HepG2 (cell line): ENCODE measurements around the gene ZNF747. TPM values are rescaled to one million over a fixed set of nuclear protein-coding genes. Genes with fewer than 3 reads are reported as not detected.

Experiments
- ATAC-seq: fragments of 200-7000 bp; cut with Tn5 transposase; 3 replicates; pipeline ENCODE4 v1.9.1; 2020; ENCODE audit warnings: mild to moderate bottlenecking, moderate library complexity
- BruUV-seq: library from RNA; stranded (reverse); fragments of 400-500 nt; replicated peaks from 2 replicates; lab custom pipeline; 2021; lab: Mats Ljungman, UMichigan
- CTCF ChIA-PET: fragments of 300-600 bp; formaldehyde crosslinking; extraction: SDS; loops from one replicate; lab custom pipeline; 2021; ENCODE audit warnings: low total read pairs, inconsistent platforms, low intra/inter-chr PET ratio; lab: Yijun Ruan, JAX
- POLR2A ChIA-PET: fragments of 350-600 bp; sonication (Branson Sonifier 250); formaldehyde crosslinking; loops from one replicate; lab custom pipeline; 2020; ENCODE audit warnings: antibody characterized with exemption, inconsistent platforms; lab: Yijun Ruan, JAX
- DNase-seq: peaks from one replicate; pipeline ENCODE4 v3.0.0-alpha.2; 2015; ENCODE audit warnings: low spot score
- FAIRE-seq: peaks from 3 replicates; lab custom pipeline; 2011; peaks lifted over from hg19 to GRCh38; lab: Jason Lieb, UNC
- H2AFZ ChIP-seq: one replicate; pipeline ENCODE4 v1.6.1; 2011; ENCODE audit warnings: low read length, inconsistent platforms
- H3K27ac ChIP-seq: fragments of 300-600 bp; 3 replicates; pipeline ENCODE4 v1.8.0; 2011; ENCODE audit warnings: mixed run types, mild to moderate bottlenecking, mixed read lengths, low read length, inconsistent platforms; ENCODE audit not compliant: insufficient read depth; ENCODE audit errors: extremely low read length
- H3K27me3 ChIP-seq, 2 experiments: fragments of 200-600 bp in 1 of 2; 2 replicates in 1 of 2; 3 replicates in 1 of 2; pipeline versions ENCODE4 v1.6.0 to v1.8.0; 2011; ENCODE audit warnings: low read length in 2 of 2, mild to moderate bottlenecking in 2 of 2, moderate library complexity in 2 of 2, inconsistent platforms in 1 of 2; ENCODE audit not compliant: insufficient read depth in 2 of 2, control insufficient read depth in 1 of 2
- H3K36me3 ChIP-seq, 2 experiments: fragments of 200-600 bp in 1 of 2; replicated peaks in 1 of 2; 2 replicates in 1 of 2; 3 replicates in 1 of 2; pipeline versions ENCODE4 v1.5.1 to v1.8.0; 2011; ENCODE audit warnings: low read length in 2 of 2, inconsistent platforms in 1 of 2; ENCODE audit not compliant: insufficient read depth in 2 of 2, control insufficient read depth in 1 of 2
- H3K4me1 ChIP-seq: 2 replicates; pipeline ENCODE4 v1.5.1; 2012; ENCODE audit warnings: low read length, inconsistent platforms; ENCODE audit not compliant: insufficient read depth
- H3K4me2 ChIP-seq: 2 replicates; pipeline ENCODE4 v1.6.0; 2011; ENCODE audit warnings: low read depth, low read length, inconsistent platforms
- H3K4me3 ChIP-seq, 3 experiments: fragments of 200-600 bp in 1 of 3; sonication (generic), shearing (Covaris generic) in 1 of 3; replicated peaks in 1 of 3; 2 replicates each; pipeline ENCODE4 v1.5.1; 2011 to 2016; ENCODE audit warnings: low read length in 3 of 3, inconsistent platforms in 2 of 3, low read depth in 2 of 3, mild to moderate bottlenecking in 2 of 3, control low read depth in 1 of 3, mixed read lengths in 1 of 3; ENCODE audit not compliant: insufficient read depth in 1 of 3
- H3K79me2 ChIP-seq: one replicate; pipeline ENCODE4 v1.6.1; 2011; ENCODE audit warnings: low read length, inconsistent platforms; ENCODE audit not compliant: insufficient read depth
- H3K9ac ChIP-seq: 2 replicates; pipeline ENCODE4 v1.6.0; 2011; ENCODE audit warnings: mild to moderate bottlenecking, low read depth, low read length, inconsistent platforms; ENCODE audit not compliant: insufficient read depth
- H3K9me3 ChIP-seq: 2 replicates; pipeline ENCODE4 v1.5.1; 2012; ENCODE audit warnings: mild to moderate bottlenecking, low read length
- H4K20me1 ChIP-seq: 2 replicates; pipeline ENCODE4 v1.6.0; 2011; ENCODE audit warnings: inconsistent platforms, mild to moderate bottlenecking, low read length, moderate library complexity; ENCODE audit not compliant: insufficient read depth
- AGO2 ChIP-seq: fragments of 200-400 bp; formaldehyde crosslinking; optimal IDR thresholded peaks from 2 replicates; pipeline ENCODE3; 2017; ENCODE audit warnings: mild to moderate bottlenecking, low read depth, low read length, moderate library complexity
- GABPB1 ChIP-seq: IDR thresholded peaks from 2 replicates; pipeline ENCODE4 v1.6.1; 2016; ENCODE audit warnings: mild to moderate bottlenecking, missing genetic modification reagents, moderate library complexity, missing compliant biosample characterization
- KLF15 ChIP-seq: sonication (generic); formaldehyde crosslinking; IDR thresholded peaks from 2 replicates; pipeline ENCODE4 v1.8.1; 2023; ENCODE audit warnings: borderline replicate concordance, mild to moderate bottlenecking, inconsistent platforms, missing genetic modification reagents, mixed read lengths
- MYC ChIP-seq: sonication (generic); formaldehyde crosslinking; IDR thresholded peaks from 2 replicates; pipeline ENCODE4 v1.9.0; 2021; ENCODE audit warnings: missing genetic modification reagents, borderline replicate concordance
- POLR2A ChIP-seq, 2 experiments: IDR thresholded peaks; 2 replicates each; pipeline ENCODE4 v1.6.1; 2011; ENCODE audit warnings: low read depth in 2 of 2, low read length in 2 of 2, mild to moderate bottlenecking in 1 of 2, moderate library complexity in 1 of 2; ENCODE audit not compliant: insufficient read depth in 1 of 2
- RBFOX2 ChIP-seq: fragments of 200-400 bp; formaldehyde crosslinking; IDR thresholded peaks from 2 replicates; pipeline ENCODE4 v1.6.1; 2017; ENCODE audit warnings: low read depth, mild to moderate bottlenecking, low read length
- SP2 ChIP-seq: sonication (generic); formaldehyde crosslinking; IDR thresholded peaks from 2 replicates; pipeline ENCODE4 v1.5.1; 2020; ENCODE audit warnings: mild to moderate bottlenecking, missing genetic modification reagents
- ZBTB8A ChIP-seq: sonication (generic); formaldehyde crosslinking; IDR thresholded peaks from 2 replicates; pipeline ENCODE4 v1.4.0; 2020; ENCODE audit warnings: mild to moderate bottlenecking, low read depth, missing genetic modification reagents, borderline replicate concordance
- ZFX ChIP-seq: sonication (generic); formaldehyde crosslinking; IDR thresholded peaks from 2 replicates; pipeline ENCODE4 v1.4.0; 2020; ENCODE audit warnings: mild to moderate bottlenecking, low read depth, missing genetic modification reagents, moderate library complexity
- ZNF3 ChIP-seq: IDR thresholded peaks from 2 replicates; pipeline ENCODE4 v1.7.0; 2017; ENCODE audit warnings: inconsistent platforms
- ZNF367 ChIP-seq: sonication (generic); formaldehyde crosslinking; IDR thresholded peaks from 2 replicates; pipeline ENCODE4 v1.4.0; 2020; ENCODE audit warnings: missing genetic modification reagents, borderline replicate concordance
- ZNF501 ChIP-seq: sonication (generic); formaldehyde crosslinking; IDR thresholded peaks from 2 replicates; pipeline ENCODE4 v1.5.1; 2020; ENCODE audit warnings: mild to moderate bottlenecking, moderate library complexity, missing genetic modification reagents
- ZNF512B ChIP-seq: sonication (generic); formaldehyde crosslinking; IDR thresholded peaks from 2 replicates; pipeline ENCODE4 v1.5.1; 2020; ENCODE audit warnings: missing genetic modification reagents, mild to moderate bottlenecking, borderline replicate concordance
- ZNF552 ChIP-seq: sonication (generic); formaldehyde crosslinking; IDR thresholded peaks from 2 replicates; pipeline ENCODE4 v1.9.0; 2022; ENCODE audit warnings: missing genetic modification reagents, mild to moderate bottlenecking, borderline replicate concordance
- ZNF687 ChIP-seq: sonication (generic); formaldehyde crosslinking; IDR thresholded peaks from 2 replicates; pipeline ENCODE4 v1.5.1; 2020; ENCODE audit warnings: mild to moderate bottlenecking, missing genetic modification reagents, moderate library complexity
- WGBS: methylation state at CpG from one replicate; pipeline ENCODE4 v1.1.6; 2017; ENCODE audit warnings: low lambda C conversion rate; 5-methylcytosine and 5-hydroxymethylcytosine counted together
- in situ Hi-C: cut with HindIII; loops from 2 replicates; pipeline ENCODE4 v1.10.0; 2017; ENCODE audit warnings: low pct_unique_long_range_greater_than_20kb; ENCODE audit not compliant: extremely low pct_ligation_motif_present
- intact Hi-C: fragments of 100-400 bp; cut with micrococcal nuclease; formaldehyde crosslinking; loops from one replicate; pipeline ENCODE4 v1.10.0; 2022; ENCODE audit not compliant: unreplicated experiment
- polyA plus RNA-seq, 8 experiments: library from polyadenylated mRNA; depleted of rRNA in 3 of 8; stranded (reverse) in 7 of 8; unstranded in 1 of 8; fragments of >200 nt; fragmentation: Illumina TruSeq in 4 of 8; extraction: Trizol in 4 of 8; gene quantifications; 2 replicates each; pipeline versions ENCODE4 v1.2.1 to v1.2.3, GENCODE V29; 2011 to 2016; ENCODE audit warnings: low read depth in 4 of 8, missing spikeins in 1 of 8, mixed read lengths in 1 of 8; ENCODE audit not compliant: insufficient read depth in 1 of 8
- total RNA-seq, 5 experiments: library from RNA; depleted of rRNA; stranded (reverse); fragments of >200 nt; fragmentation: Illumina TruSeq; extraction: Trizol; gene quantifications; 2 replicates each; pipeline ENCODE4 v1.2.3, GENCODE V29; 2016; ENCODE audit warnings: low read depth in 1 of 5

The ZNF747 gene
- total and polyA plus RNA-seq, 2 of the 13 experiments (the other 11 are each of a cell fraction or from before 2014, with no cell fraction given) = 7.2 to 10.2 TPM

GRCh38 chr16:30532285-30533145 is 2.1 kb downstream of the ZNF747 start:
- Histone ChIP-seq H3K9ac (no peak overlapping the region; the same call in 1 of the 2 replicates), H3K4me2 (peak overlapping the region; percentile 95), H2AFZ (no peak overlapping the region), H4K20me1 (no peaks in the 10 kb centered on the region), H3K36me3 (peaks cover 0 to 1% of the 10 kb centered on the region in 2 experiments; a peak in 1 of 5 replicates), H3K27me3 (no peaks in the 10 kb centered on the region; a peak in 1 of 5 replicates), H3K4me1 (peaks cover 67% of the 10 kb centered on the region), H3K27ac (no peak overlapping the region), H3K79me2 (peaks cover 31% of the 10 kb centered on the region), H3K4me3 (peak overlapping the region in 2 of 3 experiments; percentile 81 to 93; a peak in 3 of 6 replicates), H3K9me3 (no peaks in the 10 kb centered on the region)
- ChIA-PET POLR2A (interaction anchor here (0.9 to 3.4 kb wide), 3 partner anchors 26 to 103 kb away, joined by 3 to 50 read pairs (median 4); partner anchors contain the start of genes DCTPP1 and ZNF764), CTCF (no interaction called here)
- intact Hi-C loops (no loop called here), in situ Hi-C loops (no loop called here)
- no TSS peak for BruUV-seq
- WGBS = 97% methylated on average over 44 of the region's 57 CpGs
- DNase-seq (no peak), ATAC-seq (no peak), FAIRE-seq (no peak)
- TF ChIP-seq ZBTB8A (no peak), KLF15 (CRISPR knock-in tag) (no peak), ZNF501 (no peak), ZNF687 (CRISPR knock-in tag) (peak; percentile 49), ZNF3 (CRISPR knock-in tag) (no peak), ZNF552 (CRISPR knock-in tag) (no peak), ZNF512B (CRISPR knock-in tag) (no peak), GABPB1 (peak; percentile 9; the same call in 1 of the 2 replicates), AGO2 (peak; percentile 87), ZNF367 (no peak), POLR2A (IDR thresholded peaks at IDR 0.05; ENCODE audit: insufficient read depth in 1 of 2, low read depth in 2 of 2, low read length in 2 of 2) (0 out of 4 replicates have a peak, but pooled peaks of 1 of the 2 experiments have one; percentile 20), MYC (CRISPR knock-in tag) (0 out of 2 replicates have a peak, but pooled peaks have one; percentile 26), ZFX (CRISPR knock-in tag) (peak; percentile 25; the same call in 1 of the 2 replicates), RBFOX2 (peak; percentile 78), SP2 (CRISPR knock-in tag) (no peak)
